ENCODE measurements around the gene PLEKHA5.

DNA sequence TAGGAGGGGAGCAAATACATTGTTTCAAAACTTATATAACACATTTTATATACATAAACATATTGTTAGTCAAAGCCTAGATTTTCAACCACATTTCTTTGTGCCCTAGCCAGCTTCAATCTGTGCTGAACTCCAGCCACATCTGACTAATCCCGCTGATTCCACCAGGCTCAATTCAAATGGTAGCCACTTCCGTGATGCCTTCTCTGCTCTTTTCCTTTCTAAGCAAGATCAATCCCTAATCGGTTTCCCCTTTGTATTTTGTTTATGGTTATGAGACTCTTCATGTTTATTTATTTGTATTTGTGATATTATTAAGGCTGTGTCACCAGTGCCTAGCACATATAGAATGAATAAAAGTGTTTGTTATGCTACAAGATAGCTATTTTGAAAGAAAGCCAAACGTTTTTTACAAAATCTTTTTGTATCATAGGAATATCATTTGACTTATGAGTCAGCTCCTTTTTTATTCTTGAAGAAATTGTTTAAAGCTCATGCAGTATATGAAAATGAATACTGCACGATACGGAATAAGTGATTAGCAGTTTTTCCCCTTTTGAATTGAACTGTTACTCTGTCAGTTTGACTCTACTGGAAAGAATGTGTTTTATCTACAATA is 110.2 kb downstream of the PLEKHA5 start:
- TF ChIP-seq POLR2A (IDR thresholded peaks at IDR 0.05): no peak
- TF ChIP-seq, protein P1, sequence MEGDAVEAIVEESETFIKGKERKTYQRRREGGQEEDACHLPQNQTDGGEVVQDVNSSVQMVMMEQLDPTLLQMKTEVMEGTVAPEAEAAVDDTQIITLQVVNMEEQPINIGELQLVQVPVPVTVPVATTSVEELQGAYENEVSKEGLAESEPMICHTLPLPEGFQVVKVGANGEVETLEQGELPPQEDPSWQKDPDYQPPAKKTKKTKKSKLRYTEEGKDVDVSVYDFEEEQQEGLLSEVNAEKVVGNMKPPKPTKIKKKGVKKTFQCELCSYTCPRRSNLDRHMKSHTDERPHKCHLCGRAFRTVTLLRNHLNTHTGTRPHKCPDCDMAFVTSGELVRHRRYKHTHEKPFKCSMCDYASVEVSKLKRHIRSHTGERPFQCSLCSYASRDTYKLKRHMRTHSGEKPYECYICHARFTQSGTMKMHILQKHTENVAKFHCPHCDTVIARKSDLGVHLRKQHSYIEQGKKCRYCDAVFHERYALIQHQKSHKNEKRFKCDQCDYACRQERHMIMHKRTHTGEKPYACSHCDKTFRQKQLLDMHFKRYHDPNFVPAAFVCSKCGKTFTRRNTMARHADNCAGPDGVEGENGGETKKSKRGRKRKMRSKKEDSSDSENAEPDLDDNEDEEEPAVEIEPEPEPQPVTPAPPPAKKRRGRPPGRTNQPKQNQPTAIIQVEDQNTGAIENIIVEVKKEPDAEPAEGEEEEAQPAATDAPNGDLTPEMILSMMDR (IDR thresholded peaks at IDR 0.05): no peak
